ENCODE data around the gene TSC2.

- TF ChIP-seq POLR2A (IDR thresholded peaks at IDR 0.05; ENCODE audit: low read depth, low read length), result no peak
- no peak for TF ChIP-seq POLR2AphosphoS5 (IDR thresholded peaks at IDR 0.05; ENCODE audit: low read depth, low read length)
- no peak for TF ChIP-seq TAF1 (IDR thresholded peaks at IDR 0.05; ENCODE audit: borderline replicate concordance, low read depth, low read length)
These were observed 1.6 kb upstream of the TSC2 start for GRCh38 chr16:2045965-2046892.

Data from GM12892 (cell line).